ENCODE measurements around the gene AUNIP.

The AUNIP gene

DNA sequence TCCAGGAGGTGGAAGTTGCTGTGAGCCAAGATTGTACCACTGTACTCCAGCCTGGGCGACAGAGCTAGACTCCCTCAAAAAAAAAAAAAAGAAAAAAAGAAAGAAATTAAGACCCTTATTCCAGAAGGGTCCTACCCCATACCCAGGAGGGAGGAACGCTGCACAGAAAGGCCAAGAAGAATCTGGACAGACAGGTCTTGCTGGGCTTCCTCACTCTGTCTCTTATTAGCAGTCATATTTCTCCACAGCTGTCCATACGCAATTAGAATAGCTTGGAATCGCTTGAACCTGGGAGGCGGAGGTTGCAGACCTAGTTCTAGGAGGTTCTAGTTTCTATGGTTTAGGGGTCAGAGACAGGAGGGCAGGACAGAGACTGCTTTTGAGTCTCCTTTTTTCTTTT, 19.4 kb upstream of the AUNIP start:
- TF ChIP-seq, protein P1, sequence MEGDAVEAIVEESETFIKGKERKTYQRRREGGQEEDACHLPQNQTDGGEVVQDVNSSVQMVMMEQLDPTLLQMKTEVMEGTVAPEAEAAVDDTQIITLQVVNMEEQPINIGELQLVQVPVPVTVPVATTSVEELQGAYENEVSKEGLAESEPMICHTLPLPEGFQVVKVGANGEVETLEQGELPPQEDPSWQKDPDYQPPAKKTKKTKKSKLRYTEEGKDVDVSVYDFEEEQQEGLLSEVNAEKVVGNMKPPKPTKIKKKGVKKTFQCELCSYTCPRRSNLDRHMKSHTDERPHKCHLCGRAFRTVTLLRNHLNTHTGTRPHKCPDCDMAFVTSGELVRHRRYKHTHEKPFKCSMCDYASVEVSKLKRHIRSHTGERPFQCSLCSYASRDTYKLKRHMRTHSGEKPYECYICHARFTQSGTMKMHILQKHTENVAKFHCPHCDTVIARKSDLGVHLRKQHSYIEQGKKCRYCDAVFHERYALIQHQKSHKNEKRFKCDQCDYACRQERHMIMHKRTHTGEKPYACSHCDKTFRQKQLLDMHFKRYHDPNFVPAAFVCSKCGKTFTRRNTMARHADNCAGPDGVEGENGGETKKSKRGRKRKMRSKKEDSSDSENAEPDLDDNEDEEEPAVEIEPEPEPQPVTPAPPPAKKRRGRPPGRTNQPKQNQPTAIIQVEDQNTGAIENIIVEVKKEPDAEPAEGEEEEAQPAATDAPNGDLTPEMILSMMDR (IDR thresholded peaks at IDR 0.05; ENCODE audit: low read length): no peak
- TF ChIP-seq EZH2 (optimal IDR thresholded peaks at IDR 0.05; ENCODE audit: low read depth, low read length) (no peak), EZH2phosphoT487 (IDR thresholded peaks at IDR 0.05; ENCODE audit: low read length) (no peak)
- Histone ChIP-seq H3K27ac (ENCODE audit: low read length) (no peak overlapping the region), H3K27me3 (replicated peaks; ENCODE audit: insufficient read depth, low read length) (peaks cover 9% of the 10 kb centered on the region; the same call in 1 of the 2 replicates), H3K36me3 (replicated peaks; ENCODE audit: insufficient read depth, low read length) (no peaks in the 10 kb centered on the region), H3K9me3 (replicated peaks; ENCODE audit: insufficient read depth, low read length) (no peaks in the 10 kb centered on the region), H3K9me2 (replicated peaks; ENCODE audit: insufficient read depth, low read length) (no peaks in the 10 kb centered on the region), H3K4me1 (ENCODE audit: low read length) (no peaks in the 10 kb centered on the region), H3K4me3 (ENCODE audit: low read length) (no peak overlapping the region), H3K9ac (ENCODE audit: low read length) (no peak overlapping the region), H3F3A (ENCODE audit: insufficient read depth, low read length) (no peaks in the 10 kb centered on the region), H2AFZ (ENCODE audit: low read length) (no peak overlapping the region), H3K79me2 (ENCODE audit: low read length) (no peaks in the 10 kb centered on the region), H3K4me2 (ENCODE audit: low read depth, low read length) (no peak overlapping the region), H4K20me1 (ENCODE audit: insufficient read depth, low read length) (no peaks in the 10 kb centered on the region)
- no peak for DNase-seq

DNA sequence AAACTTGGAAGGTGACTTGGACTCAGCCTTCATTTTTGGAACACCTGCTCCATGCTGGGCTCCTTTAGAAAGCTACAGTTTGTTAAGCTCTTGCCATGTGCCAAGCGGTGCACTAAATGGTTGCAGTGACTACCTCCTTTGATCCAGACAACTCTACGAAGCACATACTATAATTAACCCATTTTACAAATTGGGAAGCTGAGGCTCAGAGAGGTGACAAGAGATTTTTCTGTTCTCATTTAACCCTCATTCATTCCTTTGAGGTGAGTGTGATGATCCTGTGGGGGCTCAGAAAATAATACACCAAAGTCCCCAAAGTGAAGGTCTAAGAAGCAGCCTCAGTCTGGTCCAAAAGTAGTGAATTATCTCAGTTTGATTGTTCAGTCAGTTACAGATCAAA, 17.9 kb upstream of the AUNIP start:
- H3K4me1 ChIP-seq (ENCODE audit: low read length): peaks cover 6% of the 10 kb centered on the region; the same call in 1 of the 2 replicates
- H3K4me2 ChIP-seq (ENCODE audit: low read depth, low read length): no peak overlapping the region
- H3K79me2 ChIP-seq (ENCODE audit: low read length): no peaks in the 10 kb centered on the region
- H3K27me3 ChIP-seq (replicated peaks; ENCODE audit: insufficient read depth, low read length): peaks cover 9% of the 10 kb centered on the region; the same call in 1 of the 2 replicates
- H3K9me2 ChIP-seq (replicated peaks; ENCODE audit: insufficient read depth, low read length): no peaks in the 10 kb centered on the region
- TF ChIP-seq EZH2phosphoT487 (IDR thresholded peaks at IDR 0.05; ENCODE audit: low read length) (no peak), EZH2 (optimal IDR thresholded peaks at IDR 0.05; ENCODE audit: low read depth, low read length) (no peak)
- TF ChIP-seq, protein P1 (IDR thresholded peaks at IDR 0.05; ENCODE audit: low read length): no peak
- H3K27ac ChIP-seq (ENCODE audit: low read length): no peak overlapping the region
- no peaks in the 10 kb centered on the region for H4K20me1 ChIP-seq (ENCODE audit: insufficient read depth, low read length)
- no peaks in the 10 kb centered on the region for H3K36me3 ChIP-seq (replicated peaks; ENCODE audit: insufficient read depth, low read length)
- H3K4me3 ChIP-seq (ENCODE audit: low read length): no peak overlapping the region
- no peak overlapping the region for H2AFZ ChIP-seq (ENCODE audit: low read length)
- H3K9ac ChIP-seq (ENCODE audit: low read length): no peak overlapping the region
- H3K9me3 ChIP-seq (replicated peaks; ENCODE audit: insufficient read depth, low read length): no peaks in the 10 kb centered on the region
- no peaks in the 10 kb centered on the region for H3F3A ChIP-seq (ENCODE audit: insufficient read depth, low read length)
- no peak for DNase-seq

DNA sequence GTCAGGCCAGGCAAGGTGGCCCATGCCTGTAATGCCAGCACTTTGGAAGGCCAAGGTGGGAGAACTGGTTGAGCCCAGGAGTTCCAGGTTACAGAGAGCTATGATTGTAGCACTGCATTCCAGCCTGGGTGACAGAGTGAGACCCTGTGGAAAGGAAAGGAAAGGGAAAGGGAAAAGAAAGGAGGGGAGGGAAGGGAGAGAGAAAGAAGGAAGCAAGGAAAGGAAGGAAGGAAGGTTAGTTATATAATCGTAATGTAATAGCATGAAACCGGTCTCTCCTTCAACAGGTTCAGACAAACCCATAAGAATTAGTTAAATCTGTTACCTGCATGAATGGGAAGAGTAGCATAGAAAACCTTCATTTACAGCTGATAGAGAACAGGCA, 17.4 kb upstream of the AUNIP start:
- H3K9ac ChIP-seq (ENCODE audit: low read length): no peak overlapping the region
- DNase-seq: no peak
- H3K36me3 ChIP-seq (replicated peaks; ENCODE audit: insufficient read depth, low read length): no peaks in the 10 kb centered on the region
- H3K9me2 ChIP-seq (replicated peaks; ENCODE audit: insufficient read depth, low read length): no peaks in the 10 kb centered on the region
- H3K9me3 ChIP-seq (replicated peaks; ENCODE audit: insufficient read depth, low read length): no peaks in the 10 kb centered on the region
- H3K4me1 ChIP-seq (ENCODE audit: low read length): peaks cover 6% of the 10 kb centered on the region; the same call in 1 of the 2 replicates
- TF ChIP-seq EZH2phosphoT487 (IDR thresholded peaks at IDR 0.05; ENCODE audit: low read length) (no peak), EZH2 (optimal IDR thresholded peaks at IDR 0.05; ENCODE audit: low read depth, low read length) (no peak)
- TF ChIP-seq, protein P1 (IDR thresholded peaks at IDR 0.05; ENCODE audit: low read length): no peak
- H3F3A ChIP-seq (ENCODE audit: insufficient read depth, low read length): no peaks in the 10 kb centered on the region
- H3K27ac ChIP-seq (ENCODE audit: low read length): no peak overlapping the region
- no peaks in the 10 kb centered on the region for H4K20me1 ChIP-seq (ENCODE audit: insufficient read depth, low read length)
- no peaks in the 10 kb centered on the region for H3K79me2 ChIP-seq (ENCODE audit: low read length)
- no peak overlapping the region for H2AFZ ChIP-seq (ENCODE audit: low read length)
- H3K27me3 ChIP-seq (replicated peaks; ENCODE audit: insufficient read depth, low read length): peaks cover 9% of the 10 kb centered on the region; the same call in 1 of the 2 replicates
- no peak overlapping the region for H3K4me3 ChIP-seq (ENCODE audit: low read length)
- H3K4me2 ChIP-seq (ENCODE audit: low read depth, low read length): no peak overlapping the region
